ENCODE results near the gene ZFY.
"Not testable (repeated sequence)": the region's sequence is repeated elsewhere in the genome, so short reads cannot be mapped to it uniquely, and the experiment has no call there.

- not testable (repeated sequence) for TF ChIP-seq SMC3 (IDR thresholded peaks at IDR 0.05; ENCODE audit: low read depth, low read length); MXI1 (IDR thresholded peaks at IDR 0.05; ENCODE audit: low read depth, low read length); TCF12 (IDR thresholded peaks at IDR 0.05); ELF1 (IDR thresholded peaks at IDR 0.05); USF1 (IDR thresholded peaks at IDR 0.05; ENCODE audit: borderline replicate concordance, low read depth); TAF1 (IDR thresholded peaks at IDR 0.05; ENCODE audit: borderline replicate concordance, low read depth, low read length); POLR2AphosphoS5 (IDR thresholded peaks at IDR 0.05; ENCODE audit: low read depth, low read length)
- TF ChIP-seq, protein P1, sequence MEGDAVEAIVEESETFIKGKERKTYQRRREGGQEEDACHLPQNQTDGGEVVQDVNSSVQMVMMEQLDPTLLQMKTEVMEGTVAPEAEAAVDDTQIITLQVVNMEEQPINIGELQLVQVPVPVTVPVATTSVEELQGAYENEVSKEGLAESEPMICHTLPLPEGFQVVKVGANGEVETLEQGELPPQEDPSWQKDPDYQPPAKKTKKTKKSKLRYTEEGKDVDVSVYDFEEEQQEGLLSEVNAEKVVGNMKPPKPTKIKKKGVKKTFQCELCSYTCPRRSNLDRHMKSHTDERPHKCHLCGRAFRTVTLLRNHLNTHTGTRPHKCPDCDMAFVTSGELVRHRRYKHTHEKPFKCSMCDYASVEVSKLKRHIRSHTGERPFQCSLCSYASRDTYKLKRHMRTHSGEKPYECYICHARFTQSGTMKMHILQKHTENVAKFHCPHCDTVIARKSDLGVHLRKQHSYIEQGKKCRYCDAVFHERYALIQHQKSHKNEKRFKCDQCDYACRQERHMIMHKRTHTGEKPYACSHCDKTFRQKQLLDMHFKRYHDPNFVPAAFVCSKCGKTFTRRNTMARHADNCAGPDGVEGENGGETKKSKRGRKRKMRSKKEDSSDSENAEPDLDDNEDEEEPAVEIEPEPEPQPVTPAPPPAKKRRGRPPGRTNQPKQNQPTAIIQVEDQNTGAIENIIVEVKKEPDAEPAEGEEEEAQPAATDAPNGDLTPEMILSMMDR (IDR thresholded peaks at IDR 0.05): not testable (repeated sequence)
Observed at GRCh38 chrY:2997369-2997768, 62.2 kb downstream of the ZFY start.

All from SK-N-SH (cell line).